Renal cortex interstitium (tissue), 11 donors: ENCODE data around the gene SERTM1. TPM values are rescaled to one million over a fixed set of nuclear protein-coding genes. Genes with fewer than 3 reads are reported as not detected.

Experiments
- DNase-seq, 11 donors: peaks; one replicate each; pipeline ENCODE4 v3.0.0-alpha.2; 2013; ENCODE audit warnings: low read depth in 9 of 11, low spot score in 4 of 11; ENCODE audit errors: extremely low read depth in 1 of 11
- polyA plus RNA-seq, 3 donors: library from polyadenylated mRNA; unstranded; fragments of 120-200 nt; gene quantifications; one replicate each; pipeline ENCODE4 v1.2.1, GENCODE V29; 2013; ENCODE audit not compliant: insufficient read length in 3 of 3

Gene SERTM1
- polyA plus RNA-seq, 3 donors = 0.45 to 0.53 (median 0.50) TPM

DNA sequence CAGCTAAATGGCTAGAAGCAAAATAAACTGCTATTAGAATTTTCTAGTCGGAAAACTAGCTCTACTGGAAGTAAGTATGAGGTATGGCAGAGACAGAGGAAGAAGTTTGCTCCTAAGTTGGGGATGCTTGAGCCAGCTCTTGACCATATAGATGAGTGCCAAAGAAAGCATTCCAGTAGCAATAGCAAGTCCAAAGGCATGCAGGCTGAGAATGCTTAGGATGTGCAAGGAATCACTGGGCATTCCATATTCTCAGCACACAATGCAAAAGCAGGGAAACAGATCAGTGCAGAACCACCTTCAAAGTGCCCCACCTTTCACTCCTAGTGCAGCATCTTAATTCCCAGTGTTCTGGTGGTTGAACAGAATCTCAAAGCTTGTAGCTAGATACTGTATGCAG, 32.9 kb downstream of the SERTM1 start:
- DNase-seq = no peak

DNA sequence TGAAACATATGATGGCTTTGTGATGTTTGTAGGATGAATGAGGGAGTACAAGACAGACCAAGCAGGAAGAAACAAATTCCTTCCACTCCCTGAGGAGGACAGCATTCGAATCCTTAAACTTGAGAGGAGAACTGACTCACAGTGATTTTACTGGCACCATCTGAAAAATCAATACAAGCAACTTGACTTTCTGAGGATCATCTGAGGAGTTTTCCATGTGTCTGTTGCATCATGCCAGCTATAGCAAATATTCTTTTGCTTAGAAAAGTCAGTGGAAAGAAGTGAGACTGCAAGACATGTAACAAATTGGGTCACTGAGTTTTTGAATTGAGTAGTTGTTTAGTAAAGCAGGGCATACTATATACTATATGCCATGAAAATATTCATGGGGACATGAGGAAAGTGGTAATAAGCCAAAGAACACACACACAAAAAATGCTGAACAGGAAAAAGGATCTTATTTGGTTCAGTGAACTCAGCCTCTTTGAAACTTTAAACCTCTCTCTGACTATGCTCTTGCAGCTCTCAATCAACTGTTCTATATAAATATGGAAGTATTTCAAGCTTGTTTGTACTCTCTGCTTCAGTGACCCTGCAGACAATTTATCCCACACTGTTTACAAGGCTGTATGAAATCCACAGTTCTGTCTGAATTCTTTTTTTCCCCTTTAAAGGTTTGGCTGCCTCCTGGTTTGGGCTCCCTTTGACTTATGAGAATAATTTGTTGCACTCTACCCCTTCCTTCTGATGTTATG, 35.5 kb downstream of the SERTM1 start:
- peak in 2 of 11 donors; percentile 7 to 14 for DNase-seq

GRCh38 chr13:36710396-36710795, 36.6 kb downstream of the SERTM1 start:
- no peak for DNase-seq

- no peak for DNase-seq
Measured at GRCh38 chr13:36712290-36712689, 38.5 kb downstream of the SERTM1 start.

- peak in 9 of 11 donors; percentile 13 to 47 (median 27) for DNase-seq
Measured at GRCh38 chr13:36712770-36713169, 39.0 kb downstream of the SERTM1 start.

DNA sequence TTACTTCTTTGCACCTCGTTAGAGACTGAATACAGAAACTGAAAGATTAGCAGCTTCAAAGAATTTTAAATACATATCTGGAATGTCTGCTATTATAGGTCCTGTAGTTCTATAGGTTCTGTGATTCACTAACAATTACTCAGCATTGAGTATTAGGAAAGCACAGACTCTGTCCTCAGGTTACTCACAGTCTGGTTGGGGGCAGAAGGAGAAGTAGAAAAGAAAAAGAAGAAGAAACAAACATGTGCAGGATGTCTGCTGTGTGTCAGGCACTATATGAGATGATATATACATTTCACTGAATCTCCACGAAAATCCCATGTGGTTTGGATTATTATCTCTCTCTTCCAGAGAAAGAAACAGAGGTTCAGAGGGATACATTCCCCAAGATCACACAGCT, 40.1 kb downstream of the SERTM1 start:
- DNase-seq = no peak

DNA sequence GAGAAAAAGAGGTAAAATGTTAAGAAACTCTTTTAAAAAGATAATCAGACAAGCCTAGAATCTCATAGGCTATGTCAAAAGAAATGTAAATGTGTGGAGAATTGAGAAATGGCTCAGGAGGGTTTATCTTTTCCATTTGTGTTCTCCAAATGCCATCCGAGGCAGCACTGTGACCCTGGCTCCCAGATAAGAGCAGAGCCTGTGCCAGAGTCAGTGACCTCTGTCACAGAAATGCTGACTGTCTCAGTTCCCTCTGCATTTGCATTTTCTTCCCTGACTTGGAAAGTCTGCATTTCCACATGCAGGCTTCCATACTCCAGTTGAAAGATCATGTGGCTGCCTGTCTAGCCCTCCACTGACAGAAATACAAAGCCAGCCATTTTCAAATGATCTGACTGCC, 42.0 kb downstream of the SERTM1 start:
- DNase-seq = no peak

DNA sequence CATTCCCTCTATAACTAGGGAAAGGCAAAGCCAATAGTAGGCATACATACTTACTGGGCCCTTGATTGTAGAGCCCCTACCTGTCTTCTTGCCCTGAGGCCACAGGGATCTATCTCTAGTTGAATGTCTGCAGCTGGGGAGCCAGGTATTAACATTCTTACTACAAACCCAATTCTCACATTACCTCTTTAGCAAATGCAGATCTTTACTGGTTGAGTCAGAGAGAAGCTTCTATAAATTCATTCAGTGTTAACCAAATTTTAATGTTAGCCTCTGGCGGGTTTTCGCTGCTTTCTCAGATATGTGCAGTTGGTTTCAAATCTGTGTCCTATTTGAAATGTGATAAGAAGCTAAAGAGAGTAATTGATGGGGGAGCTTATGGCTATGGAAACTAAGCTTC, 43.2 kb downstream of the SERTM1 start:
- DNase-seq = no peak

GRCh38 chr13:36717966-36718545, 44.2 kb downstream of the SERTM1 start:
- no peak for DNase-seq

- no peak for DNase-seq
Measured at GRCh38 chr13:36718686-36719085, 44.9 kb downstream of the SERTM1 start.

- no peak for DNase-seq
Measured at GRCh38 chr13:36724141-36724540, 50.3 kb downstream of the SERTM1 start.

DNA sequence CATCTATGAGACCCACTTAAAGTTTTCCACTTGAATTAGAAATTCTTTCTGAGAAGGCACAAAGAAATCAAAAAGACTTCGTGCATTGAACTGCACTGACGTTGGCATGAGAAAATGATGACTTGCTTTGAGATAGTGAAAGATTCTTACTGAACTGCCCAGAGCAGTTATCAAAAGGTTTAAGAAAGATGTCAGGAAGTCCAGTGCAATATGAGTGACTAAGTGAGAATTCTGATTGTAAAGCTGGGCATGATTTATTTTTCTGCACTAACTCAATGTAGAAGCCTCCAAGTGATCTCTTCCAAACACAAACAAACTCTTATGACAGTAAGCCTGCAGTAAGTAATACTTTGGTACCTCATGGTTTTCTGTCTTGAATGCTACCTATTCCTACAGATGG, 52.1 kb downstream of the SERTM1 start:
- no peak for DNase-seq

DNA sequence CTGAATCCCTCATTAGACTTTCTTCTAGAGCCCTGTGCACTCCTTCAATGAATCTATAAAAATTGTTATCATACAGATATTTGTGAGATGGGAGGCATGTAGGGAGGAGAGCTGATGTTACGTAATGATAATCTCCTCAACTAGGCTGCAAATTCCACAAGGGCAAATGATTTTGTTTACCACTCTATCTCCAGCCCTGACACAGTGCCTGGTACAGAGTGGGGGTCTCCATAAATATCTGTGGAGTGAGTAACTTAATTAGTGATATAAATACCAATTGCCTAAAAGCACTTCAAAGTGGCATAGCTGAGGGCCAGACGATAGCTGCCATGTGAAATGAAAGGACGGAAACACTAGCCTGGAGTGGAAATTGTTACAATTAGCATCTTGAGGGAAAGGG, 54.2 kb downstream of the SERTM1 start:
- no peak for DNase-seq

- peak; percentile 26 to 57 (median 45) for DNase-seq
Measured at GRCh38 chr13:36736119-36736726, 62.4 kb downstream of the SERTM1 start.

GRCh38 chr13:36737524-36738083, 63.8 kb downstream of the SERTM1 start:
- DNase-seq = no peak

DNA sequence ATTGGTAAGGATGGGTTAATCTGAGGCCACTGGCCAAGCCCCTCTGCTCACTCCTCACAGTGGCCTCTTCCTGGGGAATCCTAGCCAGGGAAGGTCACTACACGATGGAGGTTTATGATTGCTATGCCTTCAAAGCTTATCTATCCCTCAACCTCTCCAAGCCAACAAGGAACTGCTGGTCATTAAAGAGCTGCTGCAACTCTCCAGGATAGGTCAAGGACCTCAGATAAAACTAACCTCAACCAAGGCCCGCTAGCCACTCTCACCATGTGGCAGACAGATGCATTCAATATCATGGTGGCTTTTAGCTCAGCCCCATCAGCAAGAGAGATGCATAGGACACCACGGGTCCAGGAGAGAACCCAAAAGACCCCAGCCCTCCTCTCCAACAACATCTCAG, 71.6 kb downstream of the SERTM1 start:
- DNase-seq = no peak

- no peak for DNase-seq
Measured at GRCh38 chr13:36746051-36746450, 72.2 kb downstream of the SERTM1 start.
